ENCODE results near the gene HBQ1.

GRCh38 chr16:188674-189073 is 8.4 kb downstream of the HBQ1 start:
- TF ChIP-seq EP300 (IDR thresholded peaks at IDR 0.05), result no peak
- TF ChIP-seq, protein P1, sequence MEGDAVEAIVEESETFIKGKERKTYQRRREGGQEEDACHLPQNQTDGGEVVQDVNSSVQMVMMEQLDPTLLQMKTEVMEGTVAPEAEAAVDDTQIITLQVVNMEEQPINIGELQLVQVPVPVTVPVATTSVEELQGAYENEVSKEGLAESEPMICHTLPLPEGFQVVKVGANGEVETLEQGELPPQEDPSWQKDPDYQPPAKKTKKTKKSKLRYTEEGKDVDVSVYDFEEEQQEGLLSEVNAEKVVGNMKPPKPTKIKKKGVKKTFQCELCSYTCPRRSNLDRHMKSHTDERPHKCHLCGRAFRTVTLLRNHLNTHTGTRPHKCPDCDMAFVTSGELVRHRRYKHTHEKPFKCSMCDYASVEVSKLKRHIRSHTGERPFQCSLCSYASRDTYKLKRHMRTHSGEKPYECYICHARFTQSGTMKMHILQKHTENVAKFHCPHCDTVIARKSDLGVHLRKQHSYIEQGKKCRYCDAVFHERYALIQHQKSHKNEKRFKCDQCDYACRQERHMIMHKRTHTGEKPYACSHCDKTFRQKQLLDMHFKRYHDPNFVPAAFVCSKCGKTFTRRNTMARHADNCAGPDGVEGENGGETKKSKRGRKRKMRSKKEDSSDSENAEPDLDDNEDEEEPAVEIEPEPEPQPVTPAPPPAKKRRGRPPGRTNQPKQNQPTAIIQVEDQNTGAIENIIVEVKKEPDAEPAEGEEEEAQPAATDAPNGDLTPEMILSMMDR (IDR thresholded peaks at IDR 0.05), result no peak
